SKM-1 treated with dmso at 0.1 percent for 144 hours (cell line): ENCODE data around the gene GARIN5A.

ENCODE experiments used
- DNase-seq: peaks from one replicate; lab custom pipeline; 2025; ENCODE audit not compliant: unreplicated experiment; lab: John Stamatoyannopoulos, UW

Gene GARIN5A

GRCh38 chr19:50435627-50436026, 41.0 kb downstream of the GARIN5A start:
- DNase-seq, result no peak

- no peak for DNase-seq
These were observed 41.4 kb downstream of the GARIN5A start for GRCh38 chr19:50435221-50435620.

GRCh38 chr19:50434525-50434924, 42.1 kb downstream of the GARIN5A start:
- no peak for DNase-seq

- DNase-seq, result no peak
These were observed 43.2 kb downstream of the GARIN5A start for GRCh38 chr19:50433201-50434180.

- no peak for DNase-seq
These were observed 44.2 kb downstream of the GARIN5A start, which contains the start of gene MYBPC2 for GRCh38 chr19:50432221-50433028. MYBPC2 (plus strand) TSS chr19:50432892; CDS start chr19:50432954, 62 bp downstream.

GRCh38 chr19:50431343-50432220, 45.1 kb downstream of the GARIN5A start:
- peak; percentile 29 for DNase-seq

GRCh38 chr19:50430888-50431342, 45.7 kb downstream of the GARIN5A start:
- no peak for DNase-seq

- DNase-seq, result no peak
These were observed 47.7 kb downstream of the GARIN5A start for GRCh38 chr19:50428772-50429463.

GRCh38 chr19:50427997-50428425, 48.6 kb downstream of the GARIN5A start:
- no peak for DNase-seq

GRCh38 chr19:50427318-50427925, 49.2 kb downstream of the GARIN5A start:
- no peak for DNase-seq

GRCh38 chr19:50425581-50425980, 51.1 kb downstream of the GARIN5A start:
- no peak for DNase-seq

- no peak for DNase-seq
These were observed 53.2 kb downstream of the GARIN5A start for GRCh38 chr19:50423279-50424113.

GRCh38 chr19:50422397-50423278, 54.0 kb downstream of the GARIN5A start:
- no peak for DNase-seq

GRCh38 chr19:50420808-50421207, 55.8 kb downstream of the GARIN5A start:
- no peak for DNase-seq

GRCh38 chr19:50420127-50420526, 56.5 kb downstream of the GARIN5A start:
- DNase-seq, result no peak

GRCh38 chr19:50419580-50420035, 57.0 kb downstream of the GARIN5A start:
- no peak for DNase-seq

- DNase-seq, result no peak
These were observed 57.5 kb downstream of the GARIN5A start for GRCh38 chr19:50419022-50419579.
